Activated T-helper 1 cell treated with Interleukin-2 at 50 U/mL for 16 hours (primary cell): ENCODE data around the gene PCMT1.
"Not testable (repeated sequence)": the region's sequence is repeated elsewhere in the genome, so short reads cannot be mapped to it uniquely, and the experiment has no call there.

ENCODE experiments used
- DNase-seq: peaks from one replicate; pipeline ENCODE4 v3.0.0-alpha.2; 2020; ENCODE audit warnings: low read depth

PCMT1 gene

DNA sequence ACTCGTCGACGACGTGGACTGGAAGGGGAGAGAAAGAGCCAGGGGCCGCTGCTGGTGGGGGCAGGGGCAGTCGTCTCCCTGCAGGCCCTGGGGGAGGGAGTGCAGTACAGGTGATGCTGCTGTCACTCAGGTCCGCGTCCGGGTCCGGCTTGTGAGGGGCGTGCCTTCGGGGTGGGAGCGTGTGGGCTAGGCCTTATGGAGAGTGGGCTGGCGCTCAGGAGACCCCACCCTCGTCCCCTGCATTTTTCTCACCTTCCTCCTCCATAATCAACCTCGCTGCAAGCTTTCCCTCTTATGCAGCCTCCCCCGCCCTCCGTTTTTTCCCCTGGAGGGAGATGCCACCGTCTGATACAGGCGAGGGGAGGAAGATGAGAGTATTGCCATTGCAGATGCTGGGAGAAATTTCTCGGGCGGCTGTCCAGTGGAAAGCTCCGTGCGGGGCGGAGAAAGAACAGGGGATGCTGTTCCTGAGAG, 632 bp downstream of the PCMT1 start:
- DNase-seq: peak; percentile 13

DNA sequence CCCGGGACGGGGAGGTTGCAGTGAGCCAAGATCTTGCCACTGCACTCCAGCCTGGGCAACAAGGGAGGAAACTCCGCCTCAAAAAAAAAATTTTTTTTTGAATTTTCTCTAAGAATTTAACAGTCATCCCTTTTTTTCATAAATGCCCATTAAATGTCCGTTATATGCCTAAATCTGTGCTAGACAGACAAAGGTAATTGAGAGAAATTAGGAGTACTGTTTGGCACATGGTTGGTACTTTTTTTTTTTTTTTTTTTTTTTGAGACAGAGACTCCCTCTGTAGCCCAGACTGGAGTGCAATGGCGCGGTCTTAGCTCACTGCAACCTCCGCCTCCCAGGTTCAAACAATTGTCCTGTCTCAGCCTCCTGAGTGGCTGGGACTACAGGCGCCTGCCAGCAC, 1.7 kb downstream of the PCMT1 start:
- no peak for DNase-seq

DNA sequence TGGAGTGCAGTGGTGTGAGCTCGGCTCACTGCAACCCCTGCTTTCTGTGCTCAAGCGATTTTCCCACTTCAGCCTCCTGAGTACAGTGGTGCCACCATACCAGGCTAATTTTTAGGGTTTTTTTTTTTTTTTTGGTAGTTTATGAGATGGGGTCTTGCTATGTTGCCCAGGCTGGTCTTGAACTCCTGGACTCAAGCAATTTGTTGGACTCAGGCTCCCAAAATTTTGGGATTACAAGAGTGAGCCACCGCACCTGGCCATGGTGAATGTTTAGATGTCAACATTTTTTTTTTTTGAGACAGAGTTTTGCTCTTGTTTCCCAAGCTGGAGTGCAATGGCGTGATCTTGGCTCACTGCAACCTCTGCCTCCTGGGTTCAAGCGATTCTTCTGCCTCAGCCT, 2.4 kb downstream of the PCMT1 start:
- DNase-seq: not testable (repeated sequence)

DNA sequence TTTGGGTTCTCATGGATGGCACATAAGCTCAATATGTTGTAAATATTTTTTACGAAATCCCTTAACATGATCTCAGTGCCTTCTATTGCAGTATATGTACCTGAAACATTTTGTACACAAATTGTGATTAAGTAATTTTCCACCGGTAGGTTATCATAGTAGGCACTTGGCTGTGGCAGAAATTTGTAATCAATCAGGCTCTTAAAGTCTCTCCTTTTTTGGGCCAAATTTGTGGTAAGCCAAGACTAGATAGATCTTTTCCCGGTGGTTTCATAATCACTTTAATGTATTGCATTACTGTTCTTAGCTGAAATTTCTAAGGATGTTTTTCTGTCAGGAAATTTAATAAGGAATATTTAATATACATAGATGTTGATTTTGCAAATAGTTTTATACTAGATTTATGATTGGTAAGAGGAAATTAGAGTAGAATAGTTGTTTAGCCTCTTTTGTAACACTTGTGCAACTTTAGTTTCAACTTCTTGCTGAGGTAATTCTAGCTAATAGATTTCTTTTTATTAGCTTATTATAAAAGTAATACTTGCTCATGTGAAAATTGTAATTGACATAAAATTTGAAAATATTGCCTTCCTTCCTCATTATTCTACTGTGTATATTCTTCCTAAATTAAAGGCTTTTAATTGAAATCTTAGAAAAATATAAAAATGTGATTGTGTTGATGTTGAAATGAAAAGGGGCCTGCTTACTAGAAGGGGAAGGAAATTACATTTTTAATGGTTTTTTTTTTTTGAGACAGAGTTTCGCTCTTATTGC, 3.2 kb downstream of the PCMT1 start:
- DNase-seq: no peak

DNA sequence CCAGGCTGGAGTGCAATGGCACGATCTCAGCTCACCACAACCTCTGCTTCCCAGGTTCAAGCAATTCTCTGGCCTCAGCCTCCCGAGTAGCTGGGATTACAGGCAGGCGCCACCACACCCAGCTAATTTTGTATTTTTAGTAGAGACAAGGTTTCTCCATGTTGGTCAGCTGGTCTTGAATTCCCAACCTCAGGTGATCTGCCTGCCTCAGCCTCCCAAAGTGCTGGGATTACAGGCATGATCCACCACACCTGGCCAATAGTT, 3.8 kb downstream of the PCMT1 start:
- DNase-seq: not testable (repeated sequence)

DNA sequence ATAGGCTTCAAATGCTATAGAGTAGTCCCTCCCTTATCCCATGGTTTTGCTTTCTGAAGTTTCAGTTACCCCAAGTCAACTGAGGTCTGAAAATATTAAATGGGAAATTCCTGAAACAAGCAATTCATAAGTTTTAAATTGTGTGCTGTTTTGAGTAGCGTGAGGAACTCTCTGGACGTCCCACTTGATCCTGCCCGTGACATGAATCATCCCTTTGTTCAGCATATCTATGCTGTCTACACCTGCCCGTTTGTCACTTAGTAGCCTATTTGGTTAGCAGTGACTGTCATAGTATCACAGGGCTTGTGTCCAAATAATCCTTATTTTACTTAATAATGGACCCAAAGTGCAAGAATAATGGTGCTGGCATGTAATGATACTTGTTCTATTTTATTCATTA, 5.0 kb downstream of the PCMT1 start:
- no peak for DNase-seq

DNA sequence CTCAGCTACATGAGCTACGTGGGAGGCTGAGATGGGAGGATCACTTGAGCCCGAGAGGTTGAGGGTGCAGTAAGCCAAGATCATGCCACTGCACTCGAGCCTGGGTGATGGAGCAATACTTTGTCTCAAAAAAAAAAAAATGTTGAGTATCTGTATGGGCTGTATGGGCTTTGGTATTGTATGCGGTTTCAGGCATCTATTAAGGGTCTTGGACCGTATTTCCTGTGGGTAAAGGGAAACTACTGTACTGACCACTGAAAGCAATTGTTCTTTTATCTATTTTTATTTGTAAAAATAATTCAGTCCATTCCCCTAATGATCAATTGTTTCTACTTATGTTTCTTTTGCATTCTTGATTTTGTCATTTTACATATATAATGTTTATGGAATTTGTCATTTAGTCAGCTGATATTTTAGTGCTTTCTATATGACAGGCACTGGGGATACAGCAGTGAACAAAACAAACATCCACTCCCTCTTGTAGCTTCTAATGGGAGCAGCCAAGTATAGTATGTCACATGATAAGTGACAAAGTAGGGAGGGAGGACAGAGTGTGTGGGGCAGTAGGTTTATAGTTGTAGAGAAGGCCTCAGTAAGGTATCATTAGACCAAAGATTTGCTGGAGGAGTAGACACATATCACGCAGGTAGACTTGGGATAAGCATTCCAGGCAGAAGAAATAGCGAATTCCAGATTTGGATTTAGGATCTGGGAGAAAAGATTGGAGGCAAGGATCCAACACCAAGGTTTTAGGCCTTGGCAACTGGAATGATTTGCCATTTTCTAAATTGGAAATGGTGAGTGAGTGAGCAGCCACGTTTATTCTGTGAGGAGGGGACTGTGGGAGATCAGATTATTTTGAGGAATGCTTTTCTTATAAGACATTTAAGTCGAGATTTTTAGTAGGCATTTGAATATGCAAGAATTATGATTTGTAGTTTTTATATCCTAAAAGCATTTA, 6.0 kb downstream of the PCMT1 start:
- no peak for DNase-seq

DNA sequence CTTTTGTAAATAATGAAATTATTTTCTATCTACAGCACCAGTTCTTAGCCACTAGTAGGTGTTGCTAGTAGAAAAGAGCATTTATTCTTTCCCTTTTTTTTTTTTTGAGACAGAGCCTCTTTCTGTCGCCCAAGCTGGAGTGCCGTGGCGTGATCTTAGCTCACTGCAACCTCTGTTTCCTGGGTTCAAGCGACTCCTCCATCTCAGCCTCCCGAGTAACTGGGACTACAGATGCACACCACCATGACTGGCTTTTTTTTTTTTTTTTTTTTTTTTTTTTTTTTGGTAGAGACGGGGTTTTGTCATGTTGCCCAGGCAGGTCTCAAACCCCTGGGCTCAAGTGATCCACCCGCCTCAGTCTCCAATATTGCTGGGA, 6.7 kb downstream of the PCMT1 start:
- no peak for DNase-seq

DNA sequence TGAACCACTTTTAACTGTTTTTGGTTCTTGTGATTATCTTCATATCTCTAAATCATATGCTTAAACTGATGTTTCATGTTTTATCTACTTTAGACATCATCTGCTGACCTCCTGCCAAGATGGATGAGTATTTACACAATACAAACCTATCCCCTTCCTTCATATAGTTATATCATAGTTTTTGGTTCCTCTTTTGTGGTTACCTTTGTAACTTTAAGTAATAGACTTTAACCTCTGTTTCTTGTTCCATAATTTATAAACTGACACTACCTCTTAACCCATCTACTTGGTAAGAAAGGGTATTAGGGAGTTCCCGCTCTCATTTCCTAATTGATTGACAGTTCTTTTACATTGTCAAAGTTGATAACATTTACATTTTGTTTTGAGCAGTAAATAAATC, 11.9 kb downstream of the PCMT1 start:
- DNase-seq: no peak

DNA sequence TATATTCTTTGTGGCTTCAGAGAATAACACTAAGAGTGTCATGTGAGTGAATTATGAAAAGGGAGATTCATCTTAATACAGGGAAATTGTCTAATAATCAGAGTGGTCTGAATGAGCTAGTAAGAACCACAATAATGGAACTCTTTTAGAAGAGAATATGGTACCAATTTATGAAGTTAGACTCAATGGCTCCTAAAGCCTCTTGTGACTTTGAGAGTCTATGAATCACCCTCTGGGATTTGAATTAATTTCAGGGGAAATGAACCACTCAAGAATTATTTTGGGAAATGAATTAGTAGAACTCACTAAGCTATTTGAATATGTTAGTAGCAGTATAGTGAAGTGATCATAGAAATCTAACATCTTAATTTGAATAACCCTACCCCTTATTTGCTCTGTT, 14.3 kb downstream of the PCMT1 start:
- DNase-seq: no peak

DNA sequence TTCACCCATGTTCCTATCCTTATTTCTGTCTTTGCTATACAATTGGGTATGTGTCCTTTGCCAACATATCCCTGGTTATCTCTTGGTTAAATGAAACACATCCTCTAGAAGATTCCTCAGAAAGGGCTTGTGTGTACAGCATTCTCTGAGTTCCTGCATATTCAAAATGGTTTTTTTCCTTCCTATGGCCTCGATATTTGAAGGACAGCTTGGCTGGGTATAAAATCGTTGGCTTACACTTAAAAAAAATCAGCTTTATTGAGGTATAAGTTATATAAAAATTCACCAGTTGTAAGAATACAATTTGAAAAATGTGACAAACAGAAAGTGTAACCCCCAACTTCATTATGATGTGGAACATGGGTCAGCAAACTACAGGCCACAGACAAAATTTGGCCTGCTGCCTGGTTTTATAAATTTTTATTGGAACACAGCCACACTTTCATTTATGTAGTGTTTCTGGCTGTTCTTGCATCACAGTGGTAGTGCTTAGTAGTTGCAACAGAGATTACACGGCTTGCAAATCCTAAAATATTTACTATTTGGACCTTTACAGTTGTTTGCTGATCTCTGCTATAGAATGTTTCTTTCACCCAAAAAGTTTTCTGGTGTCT, 16.7 kb downstream of the PCMT1 start:
- no peak for DNase-seq

DNA sequence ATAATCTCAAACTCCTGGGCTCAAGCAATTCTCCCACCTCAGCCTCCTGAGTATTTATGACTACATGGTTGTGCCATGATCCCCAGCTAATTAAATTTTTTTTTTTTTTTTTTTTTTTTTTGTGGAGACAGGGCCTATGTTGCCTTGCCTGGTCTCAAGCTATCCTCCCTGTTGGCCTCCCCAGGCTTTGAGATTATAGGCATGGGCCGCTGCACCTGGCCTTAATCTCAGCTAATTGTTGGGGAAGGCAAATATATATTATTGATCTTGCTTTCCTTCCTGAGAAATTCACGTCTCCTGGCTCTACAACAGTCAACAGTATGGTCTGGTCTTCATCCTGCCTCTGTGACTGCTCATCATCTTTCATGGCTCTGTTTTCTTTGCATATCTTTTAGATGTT, 20.1 kb downstream of the PCMT1 start:
- DNase-seq: no peak

DNA sequence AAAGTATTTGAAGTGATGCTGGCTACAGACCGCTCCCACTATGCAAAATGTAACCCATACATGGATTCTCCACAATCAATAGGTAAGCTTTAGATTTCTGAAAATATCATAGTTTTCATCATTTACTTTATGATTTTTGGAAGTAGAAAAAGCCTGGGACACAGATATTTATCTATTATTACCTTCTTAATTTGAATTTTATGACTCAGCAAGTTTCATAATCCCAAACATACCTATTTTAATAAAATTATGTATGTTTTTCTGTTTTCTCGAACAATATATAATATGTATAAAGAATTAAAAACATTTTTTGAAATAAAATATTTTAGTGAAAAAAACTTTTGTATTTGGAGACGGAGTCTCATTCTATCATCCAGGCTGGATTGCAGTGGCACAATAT, 21.6 kb downstream of the PCMT1 start:
- no peak for DNase-seq

DNA sequence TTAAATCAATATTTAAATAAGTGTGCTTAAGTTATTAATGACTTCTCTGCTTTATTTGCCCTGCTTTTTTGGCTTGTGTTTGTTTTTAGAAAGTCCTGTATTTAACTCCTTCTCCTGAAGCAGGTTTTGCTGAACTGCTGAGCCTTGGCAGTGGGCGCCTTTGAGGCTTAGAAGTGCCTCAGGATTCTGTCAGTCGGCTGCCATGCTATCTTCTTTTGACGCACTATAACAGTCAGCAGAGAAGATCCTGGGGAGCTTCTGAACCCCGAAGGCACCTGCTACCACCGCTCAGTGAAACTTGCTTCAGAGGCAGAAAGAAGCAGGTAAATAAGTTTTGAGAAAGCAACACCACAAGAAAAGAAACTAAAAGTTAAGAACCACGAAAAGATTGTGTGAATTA, 22.4 kb downstream of the PCMT1 start:
- DNase-seq: no peak

DNA sequence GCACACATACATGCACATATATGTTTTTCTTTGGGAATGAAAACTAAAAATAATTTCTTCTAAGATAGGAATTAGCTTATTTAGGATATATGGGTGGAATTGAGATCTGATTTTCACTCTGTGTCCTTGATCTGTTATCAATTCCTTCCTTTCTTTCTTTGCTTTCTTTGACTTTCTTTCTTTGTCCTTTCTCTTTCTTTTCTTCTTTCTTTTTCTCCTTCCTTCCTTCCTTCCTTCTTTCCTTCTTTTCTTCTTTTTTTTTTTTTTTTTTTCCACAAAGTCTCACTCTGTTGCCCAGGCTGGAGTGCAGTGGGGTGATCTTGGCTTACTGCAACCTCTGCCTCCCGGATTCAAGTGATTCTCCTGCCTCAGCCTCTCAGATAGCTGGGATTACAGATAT, 28.1 kb downstream of the PCMT1 start:
- DNase-seq: no peak

DNA sequence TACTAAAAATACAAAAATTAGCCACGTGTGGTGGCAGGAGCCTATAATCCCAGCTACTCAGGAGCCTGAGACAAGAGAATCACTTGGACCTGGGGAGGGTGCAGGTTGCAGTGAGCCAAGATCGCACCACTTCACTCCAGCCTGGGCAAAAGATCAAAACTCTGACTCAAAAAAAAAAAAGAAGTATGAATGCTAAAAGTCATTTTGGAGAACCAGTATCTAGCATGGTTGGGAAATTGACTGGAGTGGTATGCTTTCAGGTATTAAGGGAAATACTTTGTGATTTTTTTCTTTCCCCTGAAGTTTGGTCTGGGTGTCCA, 30.1 kb downstream of the PCMT1 start:
- no peak for DNase-seq

DNA sequence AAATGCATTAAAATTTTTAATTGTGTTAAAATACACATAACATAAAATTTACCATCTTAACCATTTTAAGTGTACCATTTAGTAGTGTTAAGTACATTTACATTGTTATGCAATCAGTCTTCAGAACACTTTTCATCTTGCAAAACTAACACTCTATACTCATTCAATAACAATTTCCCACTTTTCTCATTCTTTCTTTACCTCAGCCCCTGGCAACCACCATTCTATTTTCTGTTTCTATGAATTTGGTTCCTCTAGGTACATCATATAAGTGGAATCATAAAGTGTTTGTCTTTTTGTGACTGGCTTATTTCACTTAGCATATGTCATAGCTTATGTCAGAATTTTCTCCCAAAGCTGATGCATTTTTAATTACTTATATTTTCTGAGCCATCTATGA, 32.2 kb downstream of the PCMT1 start:
- DNase-seq: no peak

DNA sequence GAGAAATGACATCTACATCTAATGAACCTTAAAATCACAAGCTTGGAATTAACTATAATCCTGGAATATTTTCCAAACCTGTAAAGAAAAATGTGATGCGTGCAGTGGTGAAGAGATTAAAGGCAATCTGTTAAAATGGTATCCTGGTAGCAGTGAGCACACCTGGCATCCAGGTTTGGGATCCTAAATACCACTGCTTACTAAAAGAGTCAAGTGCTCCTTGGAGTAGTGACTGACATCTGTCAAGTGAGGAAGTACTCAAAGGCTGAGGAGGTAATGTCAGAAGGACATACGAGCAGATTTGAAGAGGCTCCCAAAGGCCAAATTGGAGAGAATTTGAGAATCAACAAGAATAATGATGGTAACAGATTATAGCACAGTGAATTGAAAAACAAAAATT, 32.8 kb downstream of the PCMT1 start:
- no peak for DNase-seq

DNA sequence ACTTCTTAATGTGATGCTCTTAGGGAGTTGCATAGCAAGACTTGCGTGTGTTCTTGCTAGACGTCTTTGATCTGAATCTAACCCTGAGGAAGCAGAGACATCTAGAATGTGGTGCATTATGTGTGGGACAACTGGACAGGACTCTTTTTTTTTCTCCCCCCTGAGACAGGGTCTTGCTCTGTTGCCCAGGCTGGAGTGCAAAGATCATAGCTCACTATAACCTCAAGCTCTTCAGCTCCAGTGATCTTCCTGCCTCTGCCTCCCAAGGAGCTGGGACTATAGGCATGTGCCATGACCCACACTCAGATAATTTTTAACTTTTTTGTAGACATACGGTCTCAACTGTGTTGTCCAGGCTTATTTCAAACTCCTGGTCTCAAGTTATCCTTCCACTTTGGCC, 34.0 kb downstream of the PCMT1 start:
- no peak for DNase-seq

DNA sequence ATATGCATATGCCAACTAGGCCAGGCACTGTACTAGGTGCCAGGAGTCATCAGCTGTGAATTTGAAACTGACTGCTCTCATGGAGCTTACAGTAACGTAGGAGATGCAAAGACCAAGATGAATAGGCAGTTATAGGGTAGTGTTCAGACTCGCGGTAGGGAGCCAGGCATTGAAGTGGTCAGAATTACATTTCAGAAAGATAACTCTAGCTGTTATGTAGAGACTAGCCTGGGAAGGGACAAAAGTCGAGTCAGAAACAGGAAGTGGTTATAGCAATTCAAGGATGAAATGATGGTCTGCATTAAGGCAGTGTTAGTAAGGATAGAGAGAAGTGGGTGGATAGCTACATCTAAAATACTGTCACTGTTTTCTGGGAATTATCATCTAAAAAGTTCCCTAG, 56.6 kb downstream of the PCMT1 start:
- DNase-seq: no peak

DNA sequence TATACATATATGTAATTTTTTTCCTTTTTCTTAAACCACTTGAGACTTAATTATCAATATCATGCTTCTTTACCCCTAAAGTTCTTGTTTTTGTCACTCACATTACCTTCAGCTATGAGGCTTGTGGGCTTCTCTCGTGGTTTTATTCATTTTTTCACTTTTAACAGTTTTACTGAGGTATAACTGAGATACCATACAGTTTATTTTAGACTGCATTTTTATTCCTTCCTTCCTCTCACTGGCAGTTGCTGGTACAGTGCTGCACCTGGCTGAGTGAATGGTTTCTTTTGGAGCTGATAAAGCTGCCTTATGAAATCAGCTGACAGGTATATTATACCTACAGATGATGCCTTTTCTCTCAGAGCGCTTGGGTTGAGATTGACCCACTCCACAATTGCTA, 60.3 kb downstream of the PCMT1 start:
- DNase-seq: no peak

DNA sequence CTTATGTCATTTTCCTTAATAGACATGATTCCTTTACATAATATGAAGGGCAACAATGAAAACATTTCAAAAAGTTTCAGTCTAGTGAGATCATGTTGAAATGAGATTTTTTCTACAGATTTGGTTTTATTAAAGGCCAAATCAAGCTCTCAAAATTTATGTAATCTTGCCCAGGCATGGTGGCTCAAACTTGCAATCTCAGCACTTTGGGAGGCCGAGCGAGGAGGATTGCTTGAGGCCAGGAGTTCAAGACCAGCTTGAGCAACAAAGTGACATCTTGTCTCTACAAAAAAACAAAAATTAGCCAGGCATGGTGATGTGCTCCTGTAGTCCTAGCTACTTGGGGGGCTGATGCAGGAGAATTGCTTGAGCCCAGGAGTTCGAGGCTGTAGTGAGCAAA, 63.8 kb downstream of the PCMT1 start:
- DNase-seq: no peak

DNA sequence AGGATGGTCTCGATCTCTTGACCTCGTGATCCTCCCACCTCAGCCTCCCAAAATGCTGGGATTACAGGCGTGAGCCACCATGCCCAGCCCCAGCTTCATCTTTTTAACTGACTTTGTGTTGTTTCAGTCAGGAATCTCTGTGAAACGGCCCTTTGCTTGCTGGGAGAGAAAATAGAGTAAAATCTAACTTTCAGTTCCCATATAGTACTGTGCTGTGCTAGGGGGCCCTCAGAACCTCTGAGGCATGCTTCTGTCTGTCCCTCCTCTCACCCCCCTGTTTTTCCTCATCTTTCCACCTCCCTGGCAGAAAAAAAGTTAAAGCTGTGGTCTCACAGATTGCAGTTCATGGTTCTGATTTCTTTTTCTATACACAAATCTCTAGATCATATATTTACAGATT, 66.2 kb downstream of the PCMT1 start:
- DNase-seq: no peak
